HG03045 (cell line): ENCODE results near the gene ZNF646.

Experiments
- ATAC-seq: cut with Tn5 transposase; IDR thresholded peaks from one replicate; pipeline ENCODE4 v1.9.1; 2021; ENCODE audit warnings: mild to moderate bottlenecking, moderate library complexity; ENCODE audit not compliant: unreplicated experiment

The ZNF646 gene

GRCh38 chr16:31106509-31107464 lies 32.6 kb downstream of the ZNF646 start:
- no peak for ATAC-seq

- ATAC-seq: no peak
Measured at GRCh38 chr16:31107465-31107867, 33.2 kb downstream of the ZNF646 start.

GRCh38 chr16:31108035-31108793 lies 34.0 kb downstream of the ZNF646 start, which contains the start of gene BCKDK:
Gene BCKDK (plus strand): TSS chr16:31108386. CDS start chr16:31109224, 838 bp downstream.
- ATAC-seq: peak; percentile 72

GRCh38 chr16:31108794-31109558 lies 34.8 kb downstream of the ZNF646 start:
- no peak for ATAC-seq

DNA sequence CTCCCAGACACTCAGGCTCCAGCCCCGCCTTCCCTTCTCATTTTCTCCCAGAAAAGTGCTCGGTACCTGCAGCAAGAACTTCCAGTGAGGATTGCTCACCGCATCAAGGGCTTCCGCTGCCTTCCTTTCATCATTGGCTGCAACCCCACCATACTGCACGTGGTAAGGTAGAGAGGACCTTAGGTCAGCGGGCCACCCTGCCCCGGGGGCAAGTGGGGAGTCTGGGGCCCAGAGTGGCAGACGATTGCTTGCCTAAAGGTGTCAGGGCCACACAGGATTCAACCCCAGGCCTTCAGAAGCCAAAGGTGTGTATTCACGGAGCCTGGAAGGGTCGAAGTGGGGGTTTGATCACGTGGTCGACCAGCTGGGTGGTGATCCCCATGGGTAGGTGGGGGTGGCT lies 35.4 kb downstream of the ZNF646 start:
- no peak for ATAC-seq

DNA sequence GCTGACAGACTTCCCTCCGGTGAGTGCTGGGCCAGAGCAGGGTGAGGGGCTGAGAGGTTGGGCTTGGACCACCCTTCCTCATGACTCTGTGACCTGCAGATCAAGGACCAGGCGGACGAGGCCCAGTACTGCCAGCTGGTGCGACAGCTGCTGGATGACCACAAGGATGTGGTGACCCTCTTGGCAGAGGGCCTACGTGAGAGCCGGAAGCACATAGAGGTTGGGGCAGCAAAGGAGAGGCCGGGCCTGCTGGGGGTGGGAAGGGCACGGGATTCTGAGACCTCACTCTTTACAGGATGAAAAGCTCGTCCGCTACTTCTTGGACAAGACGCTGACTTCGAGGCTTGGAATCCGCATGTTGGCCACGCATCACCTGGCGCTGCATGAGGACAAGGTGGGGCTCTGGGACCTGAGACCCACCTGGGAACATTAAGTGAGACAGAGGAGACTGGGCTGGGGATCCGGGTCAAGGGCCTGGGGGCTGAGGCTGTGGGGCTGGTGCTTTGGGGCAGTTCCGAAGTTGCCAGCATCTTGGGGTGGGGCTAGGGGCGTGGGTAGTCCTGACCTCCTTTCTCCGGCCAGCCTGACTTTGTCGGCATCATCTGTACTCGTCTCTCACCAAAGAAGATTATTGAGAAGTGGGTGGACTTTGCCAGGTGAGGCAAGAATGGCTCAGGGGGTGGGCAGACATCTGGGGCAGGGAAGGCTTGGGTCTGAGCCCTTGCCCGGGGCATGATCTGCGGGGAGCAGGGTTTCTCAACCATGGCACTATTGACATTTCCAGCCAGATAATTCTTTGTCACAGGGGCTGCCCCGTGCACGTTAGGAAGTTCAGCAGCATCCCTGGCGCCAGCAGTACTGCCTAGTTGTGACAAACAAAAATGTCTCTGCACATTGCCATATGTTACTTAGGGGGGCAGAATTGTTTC lies 36.1 kb downstream of the ZNF646 start:
- ATAC-seq: no peak

- no peak for ATAC-seq
Measured at GRCh38 chr16:31111881-31112466, 37.8 kb downstream of the ZNF646 start.

GRCh38 chr16:31112711-31113110 lies 38.5 kb downstream of the ZNF646 start:
- ATAC-seq: no peak

GRCh38 chr16:31113121-31114120 lies 39.2 kb downstream of the ZNF646 start:
- no peak for ATAC-seq

- no peak for ATAC-seq
Measured at GRCh38 chr16:31114468-31114867, 40.2 kb downstream of the ZNF646 start.

DNA sequence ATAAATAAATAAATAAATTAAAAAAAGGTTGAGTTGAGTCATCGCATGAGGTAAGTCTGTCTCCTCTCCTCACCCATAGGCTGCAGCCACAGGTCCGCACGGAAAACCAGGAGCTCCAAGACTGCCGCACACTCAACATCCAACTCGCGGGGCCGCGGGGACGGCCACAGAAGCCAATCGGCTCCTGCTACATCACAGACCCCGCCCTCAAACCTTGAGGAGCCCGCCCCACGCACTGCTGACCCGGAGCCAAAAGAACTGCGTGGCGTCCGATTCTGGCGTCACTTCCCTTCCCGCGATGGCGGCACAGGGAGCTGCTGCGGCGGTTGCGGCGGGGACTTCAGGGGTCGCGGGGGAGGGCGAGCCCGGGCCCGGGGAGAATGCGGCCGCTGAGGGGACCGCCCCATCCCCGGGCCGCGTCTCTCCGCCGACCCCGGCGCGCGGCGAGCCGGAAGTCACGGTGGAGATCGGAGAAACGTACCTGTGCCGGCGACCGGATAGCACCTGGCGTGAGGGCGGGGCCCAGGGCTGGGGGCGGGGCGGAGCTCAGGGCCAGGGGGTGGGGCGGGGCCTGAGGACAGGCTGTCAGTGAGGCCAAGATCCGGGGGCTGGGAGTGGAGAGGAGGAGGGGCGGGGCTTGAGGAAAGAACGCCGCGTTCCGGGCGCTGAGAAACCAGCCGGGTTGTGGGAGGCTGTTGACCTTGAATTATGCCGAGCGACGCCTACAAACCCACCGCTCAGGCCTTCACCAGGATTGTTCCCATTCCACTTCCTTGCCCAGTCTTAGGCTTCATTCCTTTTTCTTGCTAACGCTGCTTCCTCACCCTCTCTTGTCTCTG lies 43.4 kb downstream of the ZNF646 start, which contains the start of gene KAT8:
Gene KAT8, plus strand, starts transcription at position 281 of the 839 bp plus-strand sequence. Its CDS starts 18 bp downstream, at position 299.
- peak; percentile 89 for ATAC-seq

- ATAC-seq: no peak
Measured at GRCh38 chr16:31118223-31119155, 44.3 kb downstream of the ZNF646 start.

DNA sequence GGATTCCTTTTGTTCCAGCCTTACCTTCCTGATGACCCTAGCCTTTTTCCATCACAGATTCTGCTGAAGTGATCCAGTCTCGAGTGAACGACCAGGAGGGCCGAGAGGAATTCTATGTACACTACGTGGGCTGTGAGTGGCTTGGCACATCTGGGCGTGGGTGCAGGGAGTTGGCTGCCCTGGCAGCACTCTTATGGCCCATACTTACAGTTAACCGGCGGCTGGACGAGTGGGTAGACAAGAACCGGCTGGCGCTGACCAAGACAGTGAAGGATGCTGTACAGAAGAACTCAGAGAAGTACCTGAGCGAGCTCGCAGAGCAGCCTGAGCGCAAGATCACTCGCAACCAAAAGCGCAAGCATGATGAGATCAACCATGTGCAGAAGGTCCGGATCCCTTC lies 45.9 kb downstream of the ZNF646 start:
- ATAC-seq: no peak

- no peak for ATAC-seq
Measured at GRCh38 chr16:31125844-31126243, 51.6 kb downstream of the ZNF646 start.

DNA sequence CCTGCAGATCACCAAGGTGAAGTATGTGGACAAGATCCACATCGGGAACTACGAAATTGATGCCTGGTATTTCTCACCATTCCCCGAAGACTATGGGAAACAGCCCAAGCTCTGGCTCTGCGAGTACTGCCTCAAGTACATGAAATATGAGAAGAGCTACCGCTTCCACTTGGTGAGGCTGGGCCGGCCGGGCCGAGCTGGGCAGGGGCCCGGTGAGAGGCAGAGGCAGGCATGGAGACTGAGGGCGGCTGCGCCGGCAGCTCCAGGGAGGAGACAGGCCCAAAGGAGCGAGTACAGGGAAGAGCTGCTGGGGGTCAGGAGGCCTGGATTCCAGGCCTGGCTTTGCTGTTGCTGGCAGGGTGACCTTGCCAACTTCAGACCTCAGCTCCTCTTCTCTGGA lies 53.0 kb downstream of the ZNF646 start:
- no peak for ATAC-seq
